HepG2 (cell line): ENCODE results near the gene TTC31. TPM values are rescaled to one million over a fixed set of nuclear protein-coding genes. Genes with fewer than 3 reads are reported as not detected.

Experiments used
- ATAC-seq: fragments of 200-7000 bp; cut with Tn5 transposase; 3 replicates; pipeline ENCODE4 v1.9.1; 2020; ENCODE audit warnings: mild to moderate bottlenecking, moderate library complexity
- BruUV-seq: library from RNA; stranded (reverse); fragments of 400-500 nt; replicated peaks from 2 replicates; lab custom pipeline; 2021; lab: Mats Ljungman, UMichigan
- CTCF ChIA-PET: fragments of 300-600 bp; formaldehyde crosslinking; extraction: SDS; loops from one replicate; lab custom pipeline; 2021; ENCODE audit warnings: low total read pairs, inconsistent platforms, low intra/inter-chr PET ratio; lab: Yijun Ruan, JAX
- POLR2A ChIA-PET: fragments of 350-600 bp; sonication (Branson Sonifier 250); formaldehyde crosslinking; loops from one replicate; lab custom pipeline; 2020; ENCODE audit warnings: antibody characterized with exemption, inconsistent platforms; lab: Yijun Ruan, JAX
- DNase-seq: peaks from one replicate; pipeline ENCODE4 v3.0.0-alpha.2; 2015; ENCODE audit warnings: low spot score
- FAIRE-seq: peaks from 3 replicates; lab custom pipeline; 2011; peaks lifted over from hg19 to GRCh38; lab: Jason Lieb, UNC
- H2AFZ ChIP-seq: one replicate; pipeline ENCODE4 v1.6.1; 2011; ENCODE audit warnings: low read length, inconsistent platforms
- H3K27ac ChIP-seq: fragments of 300-600 bp; 3 replicates; pipeline ENCODE4 v1.8.0; 2011; ENCODE audit warnings: mixed run types, mild to moderate bottlenecking, mixed read lengths, low read length, inconsistent platforms; ENCODE audit not compliant: insufficient read depth; ENCODE audit errors: extremely low read length
- H3K27me3 ChIP-seq, 2 experiments: fragments of 200-600 bp in 1 of 2; 2 replicates in 1 of 2; 3 replicates in 1 of 2; pipeline versions ENCODE4 v1.6.0 to v1.8.0; 2011; ENCODE audit warnings: low read length in 2 of 2, mild to moderate bottlenecking in 2 of 2, moderate library complexity in 2 of 2, inconsistent platforms in 1 of 2; ENCODE audit not compliant: insufficient read depth in 2 of 2, control insufficient read depth in 1 of 2
- H3K36me3 ChIP-seq, 2 experiments: fragments of 200-600 bp in 1 of 2; replicated peaks in 1 of 2; 2 replicates in 1 of 2; 3 replicates in 1 of 2; pipeline versions ENCODE4 v1.5.1 to v1.8.0; 2011; ENCODE audit warnings: low read length in 2 of 2, inconsistent platforms in 1 of 2; ENCODE audit not compliant: insufficient read depth in 2 of 2, control insufficient read depth in 1 of 2
- H3K4me1 ChIP-seq: 2 replicates; pipeline ENCODE4 v1.5.1; 2012; ENCODE audit warnings: low read length, inconsistent platforms; ENCODE audit not compliant: insufficient read depth
- H3K4me2 ChIP-seq: 2 replicates; pipeline ENCODE4 v1.6.0; 2011; ENCODE audit warnings: low read depth, low read length, inconsistent platforms
- H3K4me3 ChIP-seq, 3 experiments: fragments of 200-600 bp in 1 of 3; sonication (generic), shearing (Covaris generic) in 1 of 3; replicated peaks in 1 of 3; 2 replicates each; pipeline ENCODE4 v1.5.1; 2011 to 2016; ENCODE audit warnings: low read length in 3 of 3, inconsistent platforms in 2 of 3, low read depth in 2 of 3, mild to moderate bottlenecking in 2 of 3, control low read depth in 1 of 3, mixed read lengths in 1 of 3; ENCODE audit not compliant: insufficient read depth in 1 of 3
- H3K79me2 ChIP-seq: one replicate; pipeline ENCODE4 v1.6.1; 2011; ENCODE audit warnings: low read length, inconsistent platforms; ENCODE audit not compliant: insufficient read depth
- H3K9ac ChIP-seq: 2 replicates; pipeline ENCODE4 v1.6.0; 2011; ENCODE audit warnings: mild to moderate bottlenecking, low read depth, low read length, inconsistent platforms; ENCODE audit not compliant: insufficient read depth
- H3K9me3 ChIP-seq: 2 replicates; pipeline ENCODE4 v1.5.1; 2012; ENCODE audit warnings: mild to moderate bottlenecking, low read length
- H4K20me1 ChIP-seq: 2 replicates; pipeline ENCODE4 v1.6.0; 2011; ENCODE audit warnings: inconsistent platforms, mild to moderate bottlenecking, low read length, moderate library complexity; ENCODE audit not compliant: insufficient read depth
- POLR2A ChIP-seq, 2 experiments: IDR thresholded peaks; 2 replicates each; pipeline ENCODE4 v1.6.1; 2011; ENCODE audit warnings: low read depth in 2 of 2, low read length in 2 of 2, mild to moderate bottlenecking in 1 of 2, moderate library complexity in 1 of 2; ENCODE audit not compliant: insufficient read depth in 1 of 2
- TIGD3 ChIP-seq: sonication (generic); formaldehyde crosslinking; IDR thresholded peaks from 2 replicates; pipeline ENCODE4 v1.5.1; 2020; ENCODE audit warnings: mild to moderate bottlenecking, missing genetic modification reagents, borderline replicate concordance
- ZFAT ChIP-seq: sonication (generic); formaldehyde crosslinking; conservative IDR thresholded peaks from 2 replicates; pipeline ENCODE4 v1.8.1; 2023; ENCODE audit warnings: missing genetic modification reagents, inconsistent platforms
- ZNF230 ChIP-seq: sonication (generic); formaldehyde crosslinking; IDR thresholded peaks from 2 replicates; pipeline ENCODE4 v1.4.0; 2020; ENCODE audit warnings: mild to moderate bottlenecking, missing genetic modification reagents
- ZNF329 ChIP-seq: sonication (generic); formaldehyde crosslinking; IDR thresholded peaks from 2 replicates; pipeline ENCODE4 v1.9.0; 2021; ENCODE audit warnings: low read depth, mild to moderate bottlenecking, missing genetic modification reagents
- ZNF383 ChIP-seq: sonication (generic); formaldehyde crosslinking; IDR thresholded peaks from 2 replicates; pipeline ENCODE4 v1.4.0; 2020; ENCODE audit warnings: missing genetic modification reagents, mild to moderate bottlenecking, borderline replicate concordance
- ZNF703 ChIP-seq: sonication (generic); formaldehyde crosslinking; IDR thresholded peaks from 2 replicates; pipeline ENCODE4 v1.5.1; 2020; ENCODE audit warnings: missing genetic modification reagents, mild to moderate bottlenecking, moderate library complexity, borderline replicate concordance
- ZNF747 ChIP-seq: sonication (generic); formaldehyde crosslinking; IDR thresholded peaks from 2 replicates; pipeline ENCODE4 v1.8.1; 2023; ENCODE audit warnings: missing genetic modification reagents, mild to moderate bottlenecking, borderline replicate concordance
- ZXDC ChIP-seq: sonication (generic); formaldehyde crosslinking; IDR thresholded peaks from 2 replicates; pipeline ENCODE4 v1.5.0; 2020; ENCODE audit warnings: mild to moderate bottlenecking, missing genetic modification reagents
- WGBS: methylation state at CpG from one replicate; pipeline ENCODE4 v1.1.6; 2017; ENCODE audit warnings: low lambda C conversion rate; 5-methylcytosine and 5-hydroxymethylcytosine counted together
- in situ Hi-C: cut with HindIII; loops from 2 replicates; pipeline ENCODE4 v1.10.0; 2017; ENCODE audit warnings: low pct_unique_long_range_greater_than_20kb; ENCODE audit not compliant: extremely low pct_ligation_motif_present
- intact Hi-C: fragments of 100-400 bp; cut with micrococcal nuclease; formaldehyde crosslinking; loops from one replicate; pipeline ENCODE4 v1.10.0; 2022; ENCODE audit not compliant: unreplicated experiment
- polyA plus RNA-seq, 8 experiments: library from polyadenylated mRNA; depleted of rRNA in 3 of 8; stranded (reverse) in 7 of 8; unstranded in 1 of 8; fragments of >200 nt; fragmentation: Illumina TruSeq in 4 of 8; extraction: Trizol in 4 of 8; gene quantifications; 2 replicates each; pipeline versions ENCODE4 v1.2.1 to v1.2.3, GENCODE V29; 2011 to 2016; ENCODE audit warnings: low read depth in 4 of 8, missing spikeins in 1 of 8, mixed read lengths in 1 of 8; ENCODE audit not compliant: insufficient read depth in 1 of 8
- total RNA-seq, 5 experiments: library from RNA; depleted of rRNA; stranded (reverse); fragments of >200 nt; fragmentation: Illumina TruSeq; extraction: Trizol; gene quantifications; 2 replicates each; pipeline ENCODE4 v1.2.3, GENCODE V29; 2016; ENCODE audit warnings: low read depth in 1 of 5

Gene TTC31
- total and polyA plus RNA-seq, 2 of the 13 experiments (the other 11 are each of a cell fraction or from before 2014, with no cell fraction given), result 28.3 to 39.5 TPM

GRCh38 chr2:74499940-74500577, 17.2 kb downstream of the TTC31 start:
- BruUV-seq, result no TSS peak
- H3K27ac ChIP-seq, result peak overlapping the region; percentile 70
- H3K4me3 ChIP-seq, result peak overlapping the region; percentile 32 to 66 (median 53); a peak in 5 of 6 replicates
- intact Hi-C loops, result loop anchor here (2.0 to 10.0 kb wide), 2 partner anchors 59 to 1805 kb away; partner anchors contain the start of gene RTKN
- in situ Hi-C loops, result no loop called here
- FAIRE-seq (no peak), ATAC-seq (no peak), DNase-seq (no peak)
- WGBS, result 67% methylated on average over 11 of the region's 15 CpGs
- peaks cover 36% of the 10 kb centered on the region for H3K79me2 ChIP-seq
- no peak for TF ChIP-seq ZNF329 (CRISPR knock-in tag)
- TF ChIP-seq POLR2A (IDR thresholded peaks at IDR 0.05; ENCODE audit: insufficient read depth in 1 of 2, low read depth in 2 of 2, low read length in 2 of 2), result peak in 1 of 2 experiments; percentile 40; a peak in 1 of 4 replicates
- 0 out of 2 replicates have a peak, but pooled peaks have one; percentile 20 for TF ChIP-seq ZNF383 (CRISPR knock-in tag)
- TF ChIP-seq ZNF747, result peak; percentile 16; the same call in 1 of the 2 replicates
- 0 out of 2 replicates have a peak, but pooled peaks have one; percentile 0 for TF ChIP-seq ZNF230 (CRISPR knock-in tag)
- TF ChIP-seq TIGD3, result no peak
- 0 out of 2 replicates have a peak, but pooled peaks have one; percentile 22 for TF ChIP-seq ZFAT (CRISPR knock-in tag)
- 0 out of 2 replicates have a peak, but pooled peaks have one; percentile 2 for TF ChIP-seq ZNF703 (CRISPR knock-in tag)
- 0 out of 2 replicates have a peak, but pooled peaks have one; percentile 43 for TF ChIP-seq ZXDC (CRISPR knock-in tag)
- H4K20me1 ChIP-seq, result no peaks in the 10 kb centered on the region
- no peaks in the 10 kb centered on the region for H3K36me3 ChIP-seq
- peak overlapping the region; percentile 18; the same call in 1 of the 2 replicates for H3K9ac ChIP-seq
- H3K4me1 ChIP-seq, result peaks cover 77% of the 10 kb centered on the region
- H2AFZ ChIP-seq, result no peak overlapping the region
- no peaks in the 10 kb centered on the region; a peak in 1 of 5 replicates for H3K27me3 ChIP-seq
- H3K4me2 ChIP-seq, result peak overlapping the region; percentile 92
- no peaks in the 10 kb centered on the region for H3K9me3 ChIP-seq
- POLR2A ChIA-PET, result interaction anchor here (0.7 to 16.5 kb wide), 8 partner anchors 19 to 70 kb away, joined by 3 to 795 read pairs (median 46); partner anchors contain the start of genes AUP1, CCDC142, DQX1 and HTRA2
- CTCF ChIA-PET, result no interaction called here
